Osteoblast (primary cell): ENCODE results near the gene CPT1C. TPM values are rescaled to one million over a fixed set of nuclear protein-coding genes. Genes with fewer than 3 reads are reported as not detected.

Experiments used
- DNase-seq: peaks from one replicate; pipeline ENCODE4 v3.0.0; 2011; ENCODE audit warnings: low spot score, mixed read lengths; ENCODE audit not compliant: insufficient read length; ENCODE audit errors: missing footprints
- H2AFZ ChIP-seq: 2 replicates; pipeline ENCODE4 v1.6.0; 2011; ENCODE audit warnings: mild to moderate bottlenecking, low read length
- H3K27ac ChIP-seq: 2 replicates; pipeline ENCODE4 v1.5.1; 2011; ENCODE audit warnings: mild to moderate bottlenecking, low read depth, low read length, moderate library complexity
- H3K27me3 ChIP-seq: 2 replicates; pipeline ENCODE4 v1.6.0; 2012; ENCODE audit warnings: mild to moderate bottlenecking, control low read depth, inconsistent platforms, low read length, moderate library complexity; ENCODE audit not compliant: insufficient read depth
- H3K36me3 ChIP-seq: 2 replicates; pipeline ENCODE4 v1.5.1; 2011; ENCODE audit warnings: mild to moderate bottlenecking, low read length, control low read depth, moderate library complexity; ENCODE audit not compliant: insufficient read depth
- H3K4me1 ChIP-seq: 2 replicates; pipeline ENCODE4 v1.5.1; 2011; ENCODE audit warnings: mild to moderate bottlenecking, low read length, control low read depth, moderate library complexity; ENCODE audit not compliant: insufficient read depth
- H3K4me2 ChIP-seq: 2 replicates; pipeline ENCODE4 v1.6.0; 2011; ENCODE audit warnings: mild to moderate bottlenecking, low read length; ENCODE audit not compliant: insufficient read depth
- H3K4me3 ChIP-seq: fragments of 200-600 bp; sonication (generic); 3 replicates; pipeline ENCODE4 v1.5.1; 2012; ENCODE audit warnings: mild to moderate bottlenecking, low read length, inconsistent platforms; ENCODE audit not compliant: insufficient read depth
- H3K79me2 ChIP-seq: 2 replicates; pipeline ENCODE4 v1.6.0; 2012; ENCODE audit warnings: mild to moderate bottlenecking, low read length, control low read depth, inconsistent platforms; ENCODE audit not compliant: insufficient read depth
- H3K9me3 ChIP-seq: 2 replicates; pipeline ENCODE4 v1.5.1; 2011; ENCODE audit warnings: low read depth, low read length, control low read depth
- H4K20me1 ChIP-seq: 2 replicates; pipeline ENCODE4 v1.6.0; 2012; ENCODE audit warnings: mild to moderate bottlenecking, low read length, control low read depth; ENCODE audit not compliant: insufficient read depth
- CTCF ChIP-seq: IDR thresholded peaks from 2 replicates; pipeline ENCODE4 v1.5.1; 2011; ENCODE audit warnings: mild to moderate bottlenecking, low read depth, low read length, moderate library complexity; ENCODE audit errors: extremely low read depth
- total RNA-seq: library from RNA; depleted of rRNA; stranded (reverse); fragments of >200 nt; gene quantifications from 2 replicates; pipeline ENCODE4 v1.2.3, GENCODE V29; 2012

The CPT1C gene
- total RNA-seq, 1 donor = 17.0 TPM

GRCh38 chr19:49645592-49645991 lies 45.3 kb upstream of the CPT1C start:
- Histone ChIP-seq H3K9me3 (no peaks in the 10 kb centered on the region), H3K4me2 (no peak overlapping the region), H3K27ac (no peak overlapping the region), H3K4me3 (no peak overlapping the region), H3K4me1 (peaks cover 24% of the 10 kb centered on the region), H3K36me3 (peaks cover 48% of the 10 kb centered on the region), H3K27me3 (no peaks in the 10 kb centered on the region), H4K20me1 (peaks cover 53% of the 10 kb centered on the region), H2AFZ (no peak overlapping the region), H3K79me2 (peaks cover 74% of the 10 kb centered on the region)
- no peak for TF ChIP-seq CTCF
- DNase-seq = no peak

- no peak for DNase-seq
- peaks cover 74% of the 10 kb centered on the region for H3K79me2 ChIP-seq
- peaks cover 20% of the 10 kb centered on the region for H3K4me1 ChIP-seq
- H3K4me2 ChIP-seq = no peak overlapping the region
- H3K36me3 ChIP-seq = peaks cover 49% of the 10 kb centered on the region
- no peak overlapping the region for H3K4me3 ChIP-seq
- H3K9me3 ChIP-seq = no peaks in the 10 kb centered on the region
- no peak overlapping the region for H2AFZ ChIP-seq
- H3K27me3 ChIP-seq = no peaks in the 10 kb centered on the region
- peaks cover 54% of the 10 kb centered on the region for H4K20me1 ChIP-seq
- H3K27ac ChIP-seq = no peak overlapping the region
- TF ChIP-seq CTCF = no peak
Measured at GRCh38 chr19:49645995-49646394, 44.9 kb upstream of the CPT1C start.

- TF ChIP-seq CTCF = no peak
- peaks cover 54% of the 10 kb centered on the region for H4K20me1 ChIP-seq
Measured at GRCh38 chr19:49646586-49646985, 44.3 kb upstream of the CPT1C start.

GRCh38 chr19:49651029-49651819 lies 39.7 kb upstream of the CPT1C start:
- Histone ChIP-seq H3K27ac (no peak overlapping the region), H4K20me1 (peaks cover 30% of the 10 kb centered on the region), H3K4me1 (no peaks in the 10 kb centered on the region), H3K79me2 (peaks cover 51% of the 10 kb centered on the region), H3K36me3 (peaks cover 61% of the 10 kb centered on the region), H3K9me3 (no peaks in the 10 kb centered on the region), H2AFZ (no peak overlapping the region), H3K4me2 (no peak overlapping the region), H3K27me3 (no peaks in the 10 kb centered on the region), H3K4me3 (no peak overlapping the region)
- no peak for TF ChIP-seq CTCF
- no peak for DNase-seq

More at GRCh38 chr19:49646586-49646985, 44.3 kb upstream of the CPT1C start:
- Histone ChIP-seq H3K27ac (no peak overlapping the region), H2AFZ (no peak overlapping the region), H3K9me3 (no peaks in the 10 kb centered on the region), H3K4me2 (no peak overlapping the region), H3K79me2 (peaks cover 74% of the 10 kb centered on the region), H3K27me3 (no peaks in the 10 kb centered on the region), H3K4me3 (no peak overlapping the region), H3K4me1 (peaks cover 14% of the 10 kb centered on the region), H3K36me3 (peaks cover 49% of the 10 kb centered on the region)
- no peak for DNase-seq
